Lung (tissue), 12 donors: ENCODE measurements around the gene NPAS3. TPM values are rescaled to one million over a fixed set of nuclear protein-coding genes. Genes with fewer than 3 reads are reported as not detected.

Source experiments
- ATAC-seq: fragments of 200-7000 bp; cut with Tn5 transposase; one replicate; pipeline ENCODE4 v1.9.1; 2020; ENCODE audit warnings: moderate number of reproducible peaks; ENCODE audit not compliant: insufficient read depth, low FRiP score
- DNase-seq, 3 donors: peaks; one replicate each; pipeline ENCODE4 v3.0.0-alpha.2; 2013 to 2017
- H3K27ac ChIP-seq, 2 donors: one replicate each; pipeline ENCODE4 v1.5.1; 2013; ENCODE audit warnings: mild to moderate bottlenecking in 2 of 2, moderate library complexity in 2 of 2, control low read depth in 1 of 2, inconsistent platforms in 1 of 2, low read depth in 1 of 2, low read length in 1 of 2
- H3K27me3 ChIP-seq, 3 donors: one replicate each; pipeline ENCODE4 v1.5.1; 2013; ENCODE audit warnings: low read length in 2 of 3; ENCODE audit not compliant: control insufficient read depth in 3 of 3, insufficient read depth in 3 of 3
- H3K36me3 ChIP-seq, 4 donors: one replicate each; pipeline ENCODE4 v1.5.1; 2013; ENCODE audit warnings: low read length in 4 of 4, mild to moderate bottlenecking in 1 of 4, moderate library complexity in 1 of 4; ENCODE audit not compliant: control insufficient read depth in 4 of 4, insufficient read depth in 4 of 4
- H3K4me1 ChIP-seq, 5 donors: one replicate each; pipeline ENCODE4 v1.5.1; 2013; ENCODE audit warnings: low read length in 5 of 5, mild to moderate bottlenecking in 2 of 5, moderate library complexity in 1 of 5; ENCODE audit not compliant: control insufficient read depth in 5 of 5, insufficient read depth in 5 of 5
- H3K4me3 ChIP-seq: one replicate; pipeline ENCODE4 v1.5.1; 2013; ENCODE audit warnings: mild to moderate bottlenecking, control low read depth, moderate library complexity
- H3K9ac ChIP-seq, 2 donors: one replicate each; pipeline ENCODE4 v1.5.1; 2013; ENCODE audit warnings: low read length in 2 of 2, control low read depth in 1 of 2; ENCODE audit not compliant: insufficient read depth in 1 of 2
- H3K9me3 ChIP-seq, 4 donors: one replicate each; pipeline ENCODE4 v1.5.1; 2013; ENCODE audit warnings: low read length in 3 of 4, mild to moderate bottlenecking in 1 of 4, moderate library complexity in 1 of 4; ENCODE audit not compliant: control insufficient read depth in 4 of 4, insufficient read depth in 3 of 4
- WGBS, 2 donors: extraction: QIAGEN DNeasy Blood & Tissue Kit; methylation state at CpG; one replicate each; pipeline ENCODE4 v1.1.7; 2013; 5-methylcytosine and 5-hydroxymethylcytosine counted together
- polyA plus RNA-seq, 2 donors: library from polyadenylated mRNA; stranded (reverse); fragments of 200-250 nt; gene quantifications; one replicate each; pipeline ENCODE4 v1.2.1, GENCODE V29; 2013
- total RNA-seq, 2 donors: library from RNA; depleted of rRNA in 1 of 2; stranded (reverse); fragments of >200 nt in 1 of 2; gene quantifications; one replicate each; pipeline ENCODE4 v1.2.1, GENCODE V29; 2014 to 2021
- TF ChIP-seq, protein P1 (sequence below): IDR thresholded peaks from 2 replicates; pipeline ENCODE4 v1.5.1; 2012; ENCODE audit warnings: mild to moderate bottlenecking; ENCODE audit errors: control extremely low read depth, extremely low read depth
- donor health status: control.
- donor health status: control.
- donor health status: Bipolar disorder and iron deficiency.
- donor health status: healthy.
- donor health status: DM: yes; HTN: yes; CAD: no.

NPAS3 gene
- total and polyA plus RNA-seq, 4 donors: 0.13 to 0.48 (median 0.33) TPM

- H3K9me3 ChIP-seq: no peaks in the 10 kb centered on the region
- no peak overlapping the region for H3K4me3 ChIP-seq
- no peak overlapping the region for H3K9ac ChIP-seq
- DNase-seq: no peak
- H3K27me3 ChIP-seq: no peaks in the 10 kb centered on the region
- TF ChIP-seq, protein P1, sequence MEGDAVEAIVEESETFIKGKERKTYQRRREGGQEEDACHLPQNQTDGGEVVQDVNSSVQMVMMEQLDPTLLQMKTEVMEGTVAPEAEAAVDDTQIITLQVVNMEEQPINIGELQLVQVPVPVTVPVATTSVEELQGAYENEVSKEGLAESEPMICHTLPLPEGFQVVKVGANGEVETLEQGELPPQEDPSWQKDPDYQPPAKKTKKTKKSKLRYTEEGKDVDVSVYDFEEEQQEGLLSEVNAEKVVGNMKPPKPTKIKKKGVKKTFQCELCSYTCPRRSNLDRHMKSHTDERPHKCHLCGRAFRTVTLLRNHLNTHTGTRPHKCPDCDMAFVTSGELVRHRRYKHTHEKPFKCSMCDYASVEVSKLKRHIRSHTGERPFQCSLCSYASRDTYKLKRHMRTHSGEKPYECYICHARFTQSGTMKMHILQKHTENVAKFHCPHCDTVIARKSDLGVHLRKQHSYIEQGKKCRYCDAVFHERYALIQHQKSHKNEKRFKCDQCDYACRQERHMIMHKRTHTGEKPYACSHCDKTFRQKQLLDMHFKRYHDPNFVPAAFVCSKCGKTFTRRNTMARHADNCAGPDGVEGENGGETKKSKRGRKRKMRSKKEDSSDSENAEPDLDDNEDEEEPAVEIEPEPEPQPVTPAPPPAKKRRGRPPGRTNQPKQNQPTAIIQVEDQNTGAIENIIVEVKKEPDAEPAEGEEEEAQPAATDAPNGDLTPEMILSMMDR: no peak
- 94 to 96% methylated on average over 5 of the region's 5 CpGs for WGBS, 2 donors
- no peak overlapping the region for H3K27ac ChIP-seq
- ATAC-seq: no peak
- H3K36me3 ChIP-seq: no peaks in the 10 kb centered on the region
- no peaks in the 10 kb centered on the region for H3K4me1 ChIP-seq
Measured at GRCh38 chr14:33678005-33678404, 739.3 kb downstream of the NPAS3 start.

GRCh38 chr14:33679025-33679424 lies 740.3 kb downstream of the NPAS3 start:
- Histone ChIP-seq H3K27ac (no peak overlapping the region), H3K9ac (no peak overlapping the region), H3K36me3 (no peaks in the 10 kb centered on the region), H3K4me1 (no peaks in the 10 kb centered on the region), H3K4me3 (no peak overlapping the region), H3K9me3 (no peaks in the 10 kb centered on the region), H3K27me3 (no peaks in the 10 kb centered on the region)
- TF ChIP-seq, protein P1: no peak
- no peak for DNase-seq
- whole genome bisulfite sequencing, 2 donors: 85 to 90% methylated on average over 2 of the region's 2 CpGs
- ATAC-seq: no peak

DNA sequence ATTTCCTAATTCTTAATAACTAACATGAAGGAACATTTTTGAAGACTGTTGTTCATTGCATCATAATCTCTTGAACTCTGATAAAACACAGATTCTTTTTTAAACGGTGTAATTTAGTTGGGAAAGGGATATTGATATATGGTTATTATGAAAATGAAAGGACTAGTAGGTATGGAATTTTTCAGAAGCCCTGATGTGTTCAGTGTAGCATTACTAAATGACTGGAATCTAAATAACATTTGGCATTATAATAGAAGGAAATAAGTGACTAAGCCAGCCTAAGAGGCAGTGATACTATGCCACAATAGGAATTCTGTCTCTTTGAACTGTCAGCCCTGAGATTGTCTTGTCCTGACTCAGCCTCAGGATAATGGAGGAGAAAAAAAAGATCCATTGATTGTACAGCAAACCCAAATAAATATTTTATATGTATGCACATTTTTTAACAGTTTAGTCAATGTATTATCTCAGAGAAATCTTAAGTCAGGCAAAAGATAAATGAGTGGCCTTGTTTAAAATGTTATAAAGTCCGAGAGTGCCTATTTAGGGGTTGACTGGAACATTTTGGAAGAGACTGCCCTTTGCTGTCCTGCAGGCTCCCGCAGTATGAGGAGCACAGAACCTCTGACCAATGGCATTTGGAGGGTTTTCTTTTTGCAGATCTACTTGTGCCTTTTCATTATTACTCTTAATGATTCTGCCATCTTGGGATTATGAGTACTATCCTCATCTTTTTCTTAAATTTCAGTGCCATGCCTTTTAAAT lies 741.0 kb downstream of the NPAS3 start:
- ATAC-seq (no peak), DNase-seq (no peak)
- Histone ChIP-seq H3K9ac (no peak overlapping the region), H3K9me3 (no peaks in the 10 kb centered on the region), H3K27ac (no peak overlapping the region), H3K4me1 (no peaks in the 10 kb centered on the region), H3K27me3 (no peaks in the 10 kb centered on the region), H3K4me3 (no peak overlapping the region), H3K36me3 (no peaks in the 10 kb centered on the region)
- WGBS, 2 donors: 79 to 88% methylated on average over 3 of the region's 3 CpGs
- TF ChIP-seq, protein P1: no peak

GRCh38 chr14:33680873-33681272 lies 742.2 kb downstream of the NPAS3 start:
- 96 to 97% methylated on average over 6 of the region's 6 CpGs for WGBS, 2 donors
- ATAC-seq (no peak), DNase-seq (no peak)
- no peak overlapping the region for H3K9ac ChIP-seq
- H3K27me3 ChIP-seq: no peaks in the 10 kb centered on the region
- H3K4me3 ChIP-seq: no peak overlapping the region
- H3K9me3 ChIP-seq: no peaks in the 10 kb centered on the region
- TF ChIP-seq, protein P1: no peak
- H3K36me3 ChIP-seq: no peaks in the 10 kb centered on the region
- H3K4me1 ChIP-seq: no peaks in the 10 kb centered on the region
- H3K27ac ChIP-seq: no peak overlapping the region
